ENCODE measurements around the gene STK10. TPM values are rescaled to one million over a fixed set of nuclear protein-coding genes. Genes with fewer than 3 reads are reported as not detected.

STK10 gene
- total and polyA plus RNA-seq, 2 of the 8 experiments (the other 6 are each of a cell fraction or from before 2014, with no cell fraction given), result 10.5 to 21.4 TPM

GRCh38 chr5:172177176-172177575 lies 10.8 kb downstream of the STK10 start (continued):
- TF ChIP-seq, protein P1, sequence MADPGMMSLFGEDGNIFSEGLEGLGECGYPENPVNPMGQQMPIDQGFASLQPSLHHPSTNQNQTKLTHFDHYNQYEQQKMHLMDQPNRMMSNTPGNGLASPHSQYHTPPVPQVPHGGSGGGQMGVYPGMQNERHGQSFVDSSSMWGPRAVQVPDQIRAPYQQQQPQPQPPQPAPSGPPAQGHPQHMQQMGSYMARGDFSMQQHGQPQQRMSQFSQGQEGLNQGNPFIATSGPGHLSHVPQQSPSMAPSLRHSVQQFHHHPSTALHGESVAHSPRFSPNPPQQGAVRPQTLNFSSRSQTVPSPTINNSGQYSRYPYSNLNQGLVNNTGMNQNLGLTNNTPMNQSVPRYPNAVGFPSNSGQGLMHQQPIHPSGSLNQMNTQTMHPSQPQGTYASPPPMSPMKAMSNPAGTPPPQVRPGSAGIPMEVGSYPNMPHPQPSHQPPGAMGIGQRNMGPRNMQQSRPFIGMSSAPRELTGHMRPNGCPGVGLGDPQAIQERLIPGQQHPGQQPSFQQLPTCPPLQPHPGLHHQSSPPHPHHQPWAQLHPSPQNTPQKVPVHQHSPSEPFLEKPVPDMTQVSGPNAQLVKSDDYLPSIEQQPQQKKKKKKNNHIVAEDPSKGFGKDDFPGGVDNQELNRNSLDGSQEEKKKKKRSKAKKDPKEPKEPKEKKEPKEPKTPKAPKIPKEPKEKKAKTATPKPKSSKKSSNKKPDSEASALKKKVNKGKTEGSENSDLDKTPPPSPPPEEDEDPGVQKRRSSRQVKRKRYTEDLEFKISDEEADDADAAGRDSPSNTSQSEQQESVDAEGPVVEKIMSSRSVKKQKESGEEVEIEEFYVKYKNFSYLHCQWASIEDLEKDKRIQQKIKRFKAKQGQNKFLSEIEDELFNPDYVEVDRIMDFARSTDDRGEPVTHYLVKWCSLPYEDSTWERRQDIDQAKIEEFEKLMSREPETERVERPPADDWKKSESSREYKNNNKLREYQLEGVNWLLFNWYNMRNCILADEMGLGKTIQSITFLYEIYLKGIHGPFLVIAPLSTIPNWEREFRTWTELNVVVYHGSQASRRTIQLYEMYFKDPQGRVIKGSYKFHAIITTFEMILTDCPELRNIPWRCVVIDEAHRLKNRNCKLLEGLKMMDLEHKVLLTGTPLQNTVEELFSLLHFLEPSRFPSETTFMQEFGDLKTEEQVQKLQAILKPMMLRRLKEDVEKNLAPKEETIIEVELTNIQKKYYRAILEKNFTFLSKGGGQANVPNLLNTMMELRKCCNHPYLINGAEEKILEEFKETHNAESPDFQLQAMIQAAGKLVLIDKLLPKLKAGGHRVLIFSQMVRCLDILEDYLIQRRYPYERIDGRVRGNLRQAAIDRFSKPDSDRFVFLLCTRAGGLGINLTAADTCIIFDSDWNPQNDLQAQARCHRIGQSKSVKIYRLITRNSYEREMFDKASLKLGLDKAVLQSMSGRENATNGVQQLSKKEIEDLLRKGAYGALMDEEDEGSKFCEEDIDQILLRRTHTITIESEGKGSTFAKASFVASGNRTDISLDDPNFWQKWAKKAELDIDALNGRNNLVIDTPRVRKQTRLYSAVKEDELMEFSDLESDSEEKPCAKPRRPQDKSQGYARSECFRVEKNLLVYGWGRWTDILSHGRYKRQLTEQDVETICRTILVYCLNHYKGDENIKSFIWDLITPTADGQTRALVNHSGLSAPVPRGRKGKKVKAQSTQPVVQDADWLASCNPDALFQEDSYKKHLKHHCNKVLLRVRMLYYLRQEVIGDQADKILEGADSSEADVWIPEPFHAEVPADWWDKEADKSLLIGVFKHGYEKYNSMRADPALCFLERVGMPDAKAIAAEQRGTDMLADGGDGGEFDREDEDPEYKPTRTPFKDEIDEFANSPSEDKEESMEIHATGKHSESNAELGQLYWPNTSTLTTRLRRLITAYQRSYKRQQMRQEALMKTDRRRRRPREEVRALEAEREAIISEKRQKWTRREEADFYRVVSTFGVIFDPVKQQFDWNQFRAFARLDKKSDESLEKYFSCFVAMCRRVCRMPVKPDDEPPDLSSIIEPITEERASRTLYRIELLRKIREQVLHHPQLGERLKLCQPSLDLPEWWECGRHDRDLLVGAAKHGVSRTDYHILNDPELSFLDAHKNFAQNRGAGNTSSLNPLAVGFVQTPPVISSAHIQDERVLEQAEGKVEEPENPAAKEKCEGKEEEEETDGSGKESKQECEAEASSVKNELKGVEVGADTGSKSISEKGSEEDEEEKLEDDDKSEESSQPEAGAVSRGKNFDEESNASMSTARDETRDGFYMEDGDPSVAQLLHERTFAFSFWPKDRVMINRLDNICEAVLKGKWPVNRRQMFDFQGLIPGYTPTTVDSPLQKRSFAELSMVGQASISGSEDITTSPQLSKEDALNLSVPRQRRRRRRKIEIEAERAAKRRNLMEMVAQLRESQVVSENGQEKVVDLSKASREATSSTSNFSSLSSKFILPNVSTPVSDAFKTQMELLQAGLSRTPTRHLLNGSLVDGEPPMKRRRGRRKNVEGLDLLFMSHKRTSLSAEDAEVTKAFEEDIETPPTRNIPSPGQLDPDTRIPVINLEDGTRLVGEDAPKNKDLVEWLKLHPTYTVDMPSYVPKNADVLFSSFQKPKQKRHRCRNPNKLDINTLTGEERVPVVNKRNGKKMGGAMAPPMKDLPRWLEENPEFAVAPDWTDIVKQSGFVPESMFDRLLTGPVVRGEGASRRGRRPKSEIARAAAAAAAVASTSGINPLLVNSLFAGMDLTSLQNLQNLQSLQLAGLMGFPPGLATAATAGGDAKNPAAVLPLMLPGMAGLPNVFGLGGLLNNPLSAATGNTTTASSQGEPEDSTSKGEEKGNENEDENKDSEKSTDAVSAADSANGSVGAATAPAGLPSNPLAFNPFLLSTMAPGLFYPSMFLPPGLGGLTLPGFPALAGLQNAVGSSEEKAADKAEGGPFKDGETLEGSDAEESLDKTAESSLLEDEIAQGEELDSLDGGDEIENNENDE (IDR thresholded peaks at IDR 0.05; ENCODE audit: insufficient replicate concordance, low read length), result no peak
- TF ChIP-seq CBX8 (IDR thresholded peaks at IDR 0.05; ENCODE audit: borderline replicate concordance, low read depth, low read length) (no peak), EGR1 (IDR thresholded peaks at IDR 0.05; ENCODE audit: borderline replicate concordance, low read depth, low read length) (no peak), RNF2 (IDR thresholded peaks at IDR 0.05; ENCODE audit: borderline replicate concordance, low read depth, low read length, missing control alignments, poor library complexity, severe bottlenecking) (no peak), MAFK (IDR thresholded peaks at IDR 0.05; ENCODE audit: low read depth, low read length) (no peak)

Data from H1 (cell line).